ENCODE data around the gene PCYT2.
A peak's percentile ranks its signal among the peaks of the same experiment; 100 is the strongest.
"Not testable (repeated sequence)": the region's sequence is repeated elsewhere in the genome, so short reads cannot be mapped to it uniquely, and the experiment has no call there.

The PCYT2 gene

GRCh38 chr17:81927152-81927652 is 16.0 kb upstream of the PCYT2 start:
- DNase-seq (ENCODE audit: low read depth) = no peak

GRCh38 chr17:81926451-81927151 is 15.4 kb upstream of the PCYT2 start:
- DNase-seq (ENCODE audit: low read depth) = no peak

- DNase-seq (ENCODE audit: low read depth) = no peak
These were observed 14.8 kb upstream of the PCYT2 start for GRCh38 chr17:81925860-81926450.

- DNase-seq (ENCODE audit: low read depth) = no peak
These were observed 13.6 kb upstream of the PCYT2 start for GRCh38 chr17:81924557-81925532.

GRCh38 chr17:81923302-81924260 is 12.4 kb upstream of the PCYT2 start:
- no peak for DNase-seq (ENCODE audit: low read depth)

- no peak for DNase-seq (ENCODE audit: low read depth)
These were observed 11.5 kb upstream of the PCYT2 start for GRCh38 chr17:81922566-81923301.

GRCh38 chr17:81921996-81922565 is 10.9 kb upstream of the PCYT2 start:
- DNase-seq (ENCODE audit: low read depth) = no peak

GRCh38 chr17:81921537-81921862 is 10.3 kb upstream of the PCYT2 start:
- no peak for DNase-seq (ENCODE audit: low read depth)

GRCh38 chr17:81920612-81921536 is 9.7 kb upstream of the PCYT2 start:
- DNase-seq (ENCODE audit: low read depth) = no peak

GRCh38 chr17:81918832-81919545 is 7.8 kb upstream of the PCYT2 start:
- DNase-seq (ENCODE audit: low read depth) = no peak

GRCh38 chr17:81918333-81918669 is 7.1 kb upstream of the PCYT2 start:
- not testable (repeated sequence) for DNase-seq (ENCODE audit: low read depth)

- peak; percentile 49 for DNase-seq (ENCODE audit: low read depth)
These were observed 6.5 kb upstream of the PCYT2 start, which contains the start of gene SIRT7 for GRCh38 chr17:81917565-81918332. SIRT7 (minus strand) TSS chr17:81918176; CDS start chr17:81918131, 45 bp downstream.

- DNase-seq (ENCODE audit: low read depth) = no peak
These were observed 5.2 kb upstream of the PCYT2 start for GRCh38 chr17:81916234-81917001.

- DNase-seq (ENCODE audit: low read depth) = no peak
These were observed 4.1 kb upstream of the PCYT2 start for GRCh38 chr17:81915331-81915730.

- DNase-seq (ENCODE audit: low read depth) = no peak
These were observed 3.1 kb upstream of the PCYT2 start for GRCh38 chr17:81914103-81914850.

GRCh38 chr17:81913394-81914102 is 2.3 kb upstream of the PCYT2 start:
- DNase-seq (ENCODE audit: low read depth) = no peak

All from stimulated activated CD8-positive, alpha-beta memory T cell treated with anti-CD3 and anti-CD28 coated beads, Interleukin-15, amount 100 ng/mL, for 1 hour (primary cell).